PC-9 (cell line): ENCODE measurements around the gene PCDHGB5.

Source experiments
- CTCF ChIP-seq: fragments of 200-600 bp; sonication (generic); conservative IDR thresholded peaks from 2 replicates; pipeline ENCODE4 v1.6.1; 2017; ENCODE audit warnings: mixed run types, antibody characterized with exemption, mild to moderate bottlenecking, moderate library complexity
- EZH2 ChIP-seq: fragments of 200-600 bp; sonication (generic); IDR thresholded peaks from 2 replicates; pipeline ENCODE4 v1.8.0; 2017; ENCODE audit warnings: antibody characterized with exemption, low read depth

GRCh38 chr5:141402553-141403243 lies 5.0 kb downstream of the PCDHGB5 start, which contains the start of gene PCDHGA9:
- TF ChIP-seq CTCF: peak; percentile 69
- no peak for TF ChIP-seq EZH2
